Common myeloid progenitor, CD34-positive (primary cell): ENCODE results near the gene ANKRD24. TPM values are rescaled to one million over a fixed set of nuclear protein-coding genes. Genes with fewer than 3 reads are reported as not detected.
A peak's percentile ranks its signal among the peaks of the same experiment; 100 is the strongest.
"Not testable (repeated sequence)": the region's sequence is repeated elsewhere in the genome, so short reads cannot be mapped to it uniquely, and the experiment has no call there.

Source experiments
- CTCF ChIA-PET: fragments of 350-600 bp; sonication (Branson Sonifier 250); formaldehyde crosslinking; loops from one replicate; lab custom pipeline; 2021; ENCODE audit warnings: antibody characterized with exemption; lab: Charles Lee
- POLR2A ChIA-PET: fragments of 350-600 bp; sonication (Branson Sonifier 250); formaldehyde crosslinking; loops from one replicate; lab custom pipeline; 2021; ENCODE audit warnings: antibody characterized with exemption; lab: Charles Lee
- DNase-seq, 3 donors: peaks; one replicate each; pipeline versions ENCODE4 v3.0.0 to v3.0.0-alpha.2; 2013
- H3K27ac ChIP-seq, 2 experiments: 1 replicate in 1 of 2; 2 replicates in 1 of 2; pipeline ENCODE4 v1.7.0; 2013; ENCODE audit warnings: inconsistent platforms in 2 of 2, low read length in 2 of 2, mild to moderate bottlenecking in 2 of 2, low read depth in 1 of 2, moderate library complexity in 1 of 2; ENCODE audit not compliant: severe bottlenecking in 2 of 2, insufficient read depth in 1 of 2, poor library complexity in 1 of 2
- H3K27me3 ChIP-seq, 5 experiments: replicated peaks in 2 of 5; 1 replicate in 3 of 5; 2 replicates in 2 of 5; pipeline versions ENCODE4 v1.6.1 to v1.7.0; 2013; ENCODE audit warnings: low read length in 4 of 5, mild to moderate bottlenecking in 2 of 5, moderate library complexity in 2 of 5, inconsistent platforms in 1 of 5; ENCODE audit not compliant: insufficient read depth in 5 of 5, control insufficient read depth in 4 of 5
- H3K36me3 ChIP-seq, 4 experiments: 1 replicate in 2 of 4; 2 replicates in 2 of 4; pipeline versions ENCODE4 v1.6.1 to v1.7.0; 2013; ENCODE audit warnings: low read length in 3 of 4, control low read depth in 1 of 4, mild to moderate bottlenecking in 1 of 4; ENCODE audit not compliant: control insufficient read depth in 4 of 4, insufficient read depth in 4 of 4
- H3K4me1 ChIP-seq, 4 experiments: 1 replicate in 3 of 4; 2 replicates in 1 of 4; pipeline versions ENCODE4 v1.6.1 to v1.7.1; 2013; ENCODE audit warnings: low read length in 3 of 4, mild to moderate bottlenecking in 3 of 4, control low read depth in 1 of 4, inconsistent platforms in 1 of 4, moderate library complexity in 1 of 4; ENCODE audit not compliant: control insufficient read depth in 4 of 4, insufficient read depth in 4 of 4; ENCODE audit errors: control extremely low read depth in 1 of 4
- H3K4me3 ChIP-seq, 7 experiments: 1 replicate in 4 of 7; 2 replicates in 3 of 7; pipeline versions ENCODE4 v1.5.1 to v1.7.0; 2013; ENCODE audit warnings: mild to moderate bottlenecking in 7 of 7, low read length in 6 of 7, moderate library complexity in 6 of 7, inconsistent platforms in 2 of 7, low read depth in 2 of 7, control low read depth in 1 of 7; ENCODE audit not compliant: insufficient read depth in 4 of 7, control insufficient read depth in 1 of 7; ENCODE audit errors: extremely low read depth in 1 of 7
- H3K9me3 ChIP-seq, 5 experiments: 1 replicate in 4 of 5; 2 replicates in 1 of 5; pipeline versions ENCODE4 v1.6.1 to v1.7.1; 2013; ENCODE audit warnings: low read length in 4 of 5, mild to moderate bottlenecking in 2 of 5, inconsistent platforms in 1 of 5, low read depth in 1 of 5, moderate library complexity in 1 of 5; ENCODE audit not compliant: control insufficient read depth in 4 of 5, insufficient read depth in 2 of 5; ENCODE audit errors: control extremely low read depth in 1 of 5
- WGBS: methylation state at CpG from one replicate; pipeline ENCODE4 v1.1.5; 2013; ENCODE audit not compliant: insufficient coverage; 5-methylcytosine and 5-hydroxymethylcytosine counted together
- polyA plus RNA-seq: library from polyadenylated mRNA; unstranded; fragments of 120-200 nt; gene quantifications from one replicate; pipeline ENCODE4 v1.2.1, GENCODE V29; 2013

ANKRD24 gene
- 0.30 TPM for polyA plus RNA-seq

DNA sequence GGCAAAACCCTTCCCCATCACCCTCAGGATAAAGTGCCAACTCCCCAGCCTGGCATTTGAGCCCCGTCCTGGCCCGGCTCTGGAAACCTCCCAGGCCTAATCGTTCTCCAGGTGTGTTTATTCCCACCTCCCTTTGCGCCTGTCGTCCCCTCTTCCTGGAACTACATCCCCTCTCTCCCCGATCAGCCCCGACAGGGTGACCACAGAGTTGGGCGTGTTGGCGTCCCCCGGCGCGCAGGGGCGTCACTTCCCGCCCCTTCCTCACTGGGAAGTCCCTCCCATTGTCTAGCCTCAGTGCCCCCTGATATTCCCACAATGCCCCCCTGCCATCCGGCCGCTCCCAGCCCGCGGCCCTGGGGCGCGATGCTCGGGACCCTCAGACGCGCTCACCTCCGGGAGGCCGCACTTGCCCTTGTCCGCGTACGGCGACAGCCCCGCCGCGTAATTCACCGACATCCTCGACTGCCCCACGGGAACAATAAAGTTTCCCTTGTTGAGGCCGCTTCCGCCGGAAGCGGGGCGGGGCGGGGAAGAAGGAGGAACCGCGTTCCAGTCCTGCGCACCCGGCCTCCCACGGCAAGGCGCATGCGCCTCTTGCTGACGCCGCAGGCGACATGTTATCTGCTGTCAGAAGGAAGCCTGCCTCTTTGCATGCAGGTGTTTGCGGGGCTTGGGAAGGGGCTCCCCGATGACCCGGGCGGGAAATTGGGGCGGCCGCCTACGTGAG is at the start of gene ANKRD24, which contains the start of gene SIRT6:
ANKRD24 (plus strand) TSS at position 606 of the 727 bp plus-strand sequence. CDS start 3,737 bp downstream, outside the sequence.
SIRT6 (minus strand) TSS at position 480 of the 727 bp plus-strand sequence; CDS start at position 456, 24 bp downstream.
- peaks cover 2 to 11% (median 6%) of the 10 kb centered on the region in 4 experiments for H3K36me3 ChIP-seq
- 0% methylated on average over 55 of the region's 58 CpGs for WGBS
- H3K4me3 ChIP-seq: peak within 1 kb of the TSS; percentile 53 to 98 (median 93)
- CTCF ChIA-PET: no interaction called here
- peak within 1 kb of the TSS; percentile 70 to 82 for H3K27ac ChIP-seq
- peaks cover 0 to 27% (median 16%) of the 10 kb centered on the region in 4 experiments for H3K4me1 ChIP-seq
- H3K9me3 ChIP-seq: no peaks in the 10 kb centered on the region
- H3K27me3 ChIP-seq: peaks cover 0 to 3% (median 0%) of the 10 kb centered on the region in 5 experiments
- POLR2A ChIA-PET: no interaction called here
- DNase-seq: peak; percentile 96 to 98 (median 98)

DNA sequence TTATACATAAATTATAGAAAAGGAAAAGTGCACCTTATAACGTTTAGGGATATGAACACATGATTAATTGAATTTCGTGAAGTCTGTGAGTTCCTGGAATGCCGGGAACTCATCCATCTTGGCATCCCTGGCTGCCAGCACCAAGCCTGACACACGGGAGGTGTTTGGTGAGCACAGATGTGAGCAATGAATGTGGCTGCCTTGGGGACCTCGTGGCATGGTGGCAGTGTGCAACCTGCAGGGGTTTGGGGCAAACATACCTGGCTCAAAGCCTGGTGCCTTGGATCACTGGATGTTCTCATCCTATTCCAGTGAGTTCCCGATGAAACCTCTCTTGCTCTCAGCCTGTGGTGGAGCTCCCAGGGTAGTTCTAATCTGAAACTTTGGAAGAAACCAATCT is 48.1 kb upstream of the ANKRD24 start:
- Histone ChIP-seq H3K27ac (no peak overlapping the region), H3K36me3 (no peaks in the 10 kb centered on the region), H3K4me3 (no peak overlapping the region), H3K9me3 (no peaks in the 10 kb centered on the region), H3K27me3 (no peaks in the 10 kb centered on the region), H3K4me1 (no peaks in the 10 kb centered on the region)
- ChIA-PET POLR2A (no interaction called here), CTCF (interaction anchor here (0.8 kb wide), 1 partner anchor 98 kb away, joined by 3 read pairs; no protein-coding TSS in a partner anchor)
- WGBS: 73% methylated on average over 5 of the region's 6 CpGs
- no peak for DNase-seq

DNA sequence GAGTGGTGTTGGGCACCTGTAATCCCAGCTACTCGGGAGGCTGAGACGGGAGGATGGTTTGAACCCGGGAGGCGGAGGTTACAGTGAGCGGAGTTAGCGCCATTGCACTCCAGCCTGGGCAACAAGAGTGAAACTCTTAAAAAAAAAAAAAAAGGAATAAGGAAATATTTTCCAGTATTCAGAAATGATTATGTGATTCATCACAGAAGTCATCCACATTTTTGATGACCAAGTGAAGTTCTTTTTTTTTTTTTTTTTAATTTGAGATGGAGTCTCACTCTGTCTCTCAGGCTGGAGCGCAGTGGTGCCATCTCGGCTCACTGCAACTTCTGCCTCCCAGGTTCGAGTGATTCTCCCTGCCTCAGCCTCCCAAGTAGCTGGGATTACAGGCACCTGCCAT is 47.1 kb upstream of the ANKRD24 start:
- not testable (repeated sequence) for H3K27me3 ChIP-seq, H3K36me3 ChIP-seq, H3K9me3 ChIP-seq, H3K4me3 ChIP-seq, DNase-seq, H3K4me1 ChIP-seq, H3K27ac ChIP-seq
- POLR2A ChIA-PET: interaction anchor here (0.6 kb wide), 1 partner anchor 18 kb away, joined by 3 read pairs; no protein-coding TSS in a partner anchor
- CTCF ChIA-PET: interaction anchor here (0.6 kb wide), 1 partner anchor 1927 kb away, joined by 4 read pairs; no protein-coding TSS in a partner anchor
- 94% methylated on average over 3 of the region's 9 CpGs for WGBS

GRCh38 chr19:4136680-4137088 is 45.8 kb upstream of the ANKRD24 start:
- no peaks in the 10 kb centered on the region for H3K27me3 ChIP-seq
- no peak overlapping the region for H3K4me3 ChIP-seq
- no peaks in the 10 kb centered on the region for H3K36me3 ChIP-seq
- 94% methylated on average over 2 of the region's 8 CpGs for WGBS
- no peaks in the 10 kb centered on the region for H3K9me3 ChIP-seq
- POLR2A ChIA-PET: interaction anchor here (0.6 kb wide), 1 partner anchor 153 kb away, joined by 3 read pairs; no protein-coding TSS in a partner anchor
- peaks cover 0 to 3% (median 0%) of the 10 kb centered on the region in 4 experiments for H3K4me1 ChIP-seq
- CTCF ChIA-PET: interaction anchor here (1.6 kb wide), 1 partner anchor 75 kb away, joined by 3 read pairs; no protein-coding TSS in a partner anchor
- no peak overlapping the region for H3K27ac ChIP-seq
- DNase-seq: no peak

DNA sequence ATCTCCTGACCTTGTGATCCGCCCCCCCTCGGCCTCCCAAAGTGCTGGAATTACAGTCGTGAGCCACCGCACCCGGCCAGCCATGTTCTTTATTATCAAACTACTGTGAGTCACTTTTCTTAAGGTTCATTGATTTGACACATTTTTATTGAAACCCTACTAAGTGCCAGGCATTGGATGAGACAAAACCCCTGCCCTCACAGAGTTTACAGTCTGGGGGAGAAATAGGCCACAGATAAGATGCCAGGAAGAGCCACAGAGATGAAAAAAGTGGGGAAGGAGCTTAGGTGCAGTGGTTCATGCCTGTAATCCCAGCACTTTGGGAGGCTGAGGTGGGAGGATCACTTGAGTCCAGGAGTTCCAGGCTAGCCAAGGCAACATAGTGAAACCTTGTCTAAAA is 44.0 kb upstream of the ANKRD24 start:
- DNase-seq: no peak
- H3K27me3 ChIP-seq: no peaks in the 10 kb centered on the region
- H3K27ac ChIP-seq: no peak overlapping the region
- no peak overlapping the region for H3K4me3 ChIP-seq
- ChIA-PET POLR2A (interaction anchor here (0.7 kb wide), 1 partner anchor 73 kb away, joined by 3 read pairs; no protein-coding TSS in a partner anchor), CTCF (interaction anchor here (1.4 to 2.8 kb wide), 4 partner anchors 15 to 63 kb away, joined by 3 to 17 read pairs (median 11); partner anchors contain the start of gene CREB3L3)
- H3K36me3 ChIP-seq: no peaks in the 10 kb centered on the region
- H3K4me1 ChIP-seq: peaks cover 0 to 3% (median 0%) of the 10 kb centered on the region in 4 experiments
- WGBS: 93% methylated on average over 3 of the region's 5 CpGs
- H3K9me3 ChIP-seq: no peaks in the 10 kb centered on the region

DNA sequence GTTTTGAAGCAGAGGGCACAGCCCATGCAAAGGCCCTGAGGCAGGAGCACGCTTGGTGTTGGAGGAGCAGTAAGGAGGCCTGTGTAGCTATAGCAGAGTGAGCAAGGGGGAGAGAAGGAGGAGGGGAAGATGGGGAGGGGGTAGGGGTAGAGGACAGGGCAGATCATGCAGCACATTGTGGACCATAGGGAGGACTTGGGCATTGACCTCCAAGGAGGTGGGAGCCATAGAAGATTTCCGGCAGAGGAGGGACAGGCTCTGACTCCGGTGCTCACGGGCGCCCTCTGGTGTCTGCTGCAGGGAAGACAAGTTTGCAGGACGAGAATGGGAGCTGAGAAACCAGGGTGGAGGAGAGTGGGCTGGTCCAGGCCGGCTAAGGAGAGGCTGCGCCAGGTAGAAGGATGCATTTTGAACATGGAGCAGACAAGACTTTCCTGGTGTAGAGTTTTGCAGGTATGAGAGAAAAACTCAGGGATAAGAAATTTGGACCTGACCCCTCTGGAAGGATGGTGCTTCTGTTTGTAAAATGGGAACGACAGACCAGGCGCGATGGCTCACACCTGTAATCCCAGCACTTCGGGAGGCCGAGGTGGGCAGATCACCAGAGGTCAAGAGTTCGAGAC is 42.8 kb upstream of the ANKRD24 start:
- peak; percentile 63 to 72 (median 65) for DNase-seq
- Histone ChIP-seq H3K9me3 (no peaks in the 10 kb centered on the region), H3K27me3 (peaks cover 0 to 4% (median 3%) of the 10 kb centered on the region in 5 experiments), H3K36me3 (no peaks in the 10 kb centered on the region), H3K4me1 (peaks cover 0 to 3% (median 0%) of the 10 kb centered on the region in 4 experiments), H3K27ac (no peak overlapping the region), H3K4me3 (no peak overlapping the region)
- POLR2A ChIA-PET: interaction anchor here (0.6 to 1.0 kb wide), 3 partner anchors 36 to 132 kb away, joined by 3 to 6 read pairs (median 4); partner anchors contain the start of gene PIAS4
- WGBS: 39% methylated on average over 14 of the region's 14 CpGs
- CTCF ChIA-PET: interaction anchor here (0.6 to 2.8 kb wide), 17 partner anchors 9 to 154 kb away, joined by 3 to 17 read pairs (median 4); partner anchors contain the start of genes CREB3L3 and EEF2
